Tibial nerve (tissue), 4 donors: ENCODE data around the gene DGKA.

Source experiments
- CTCF ChIP-seq, 5 experiments: fragments of 200-600 bp in 3 of 5; fragments of 450-650 bp in 2 of 5; sonication (generic) in 3 of 5; IDR thresholded peaks; one replicate each; pipeline ENCODE4 v1.5.1; 2016 to 2019; ENCODE audit warnings: antibody characterized with exemption in 5 of 5, mild to moderate bottlenecking in 3 of 5, moderate library complexity in 2 of 5
- EP300 ChIP-seq, 2 donors: sonication (generic); formaldehyde crosslinking; IDR thresholded peaks; one replicate each; pipeline ENCODE4 v1.6.1; 2017; ENCODE audit warnings: antibody characterized with exemption in 2 of 2, mild to moderate bottlenecking in 1 of 2
- POLR2A ChIP-seq, 2 donors: fragments of 450-650 bp; IDR thresholded peaks; one replicate each; pipeline ENCODE4 v1.6.1; 2017; ENCODE audit warnings: antibody characterized with exemption in 2 of 2, mild to moderate bottlenecking in 2 of 2, moderate library complexity in 2 of 2

GRCh38 chr12:55932551-55932910 lies 1.6 kb downstream of the DGKA start:
- TF ChIP-seq CTCF (IDR thresholded peaks at IDR 0.05) = no peak
- TF ChIP-seq POLR2A (IDR thresholded peaks at IDR 0.05) = no peak
- no peak for TF ChIP-seq EP300 (IDR thresholded peaks at IDR 0.05)
